ENCODE results near the gene RNPEP.

The RNPEP gene

GRCh38 chr1:202014915-202015661 lies 32.6 kb downstream of the RNPEP start:
- TF ChIP-seq CTCF (conservative IDR thresholded peaks at IDR 0.05; ENCODE audit: control insufficient read depth, insufficient read depth, low read depth, low read length), result no peak
- H3K4me3 ChIP-seq (ENCODE audit: control insufficient read depth, low read depth, low read length), result no peak overlapping the region
- DNase-seq (ENCODE audit: low read depth), result no peak

GRCh38 chr1:202015662-202015937 lies 33.2 kb downstream of the RNPEP start:
- TF ChIP-seq CTCF (conservative IDR thresholded peaks at IDR 0.05; ENCODE audit: control insufficient read depth, insufficient read depth, low read depth, low read length), result no peak
- no peak overlapping the region for H3K4me3 ChIP-seq (ENCODE audit: control insufficient read depth, low read depth, low read length)
- no peak for DNase-seq (ENCODE audit: low read depth)

- no peak overlapping the region for H3K4me3 ChIP-seq (ENCODE audit: control insufficient read depth, low read depth, low read length)
- no peak for DNase-seq (ENCODE audit: low read depth)
- TF ChIP-seq CTCF (conservative IDR thresholded peaks at IDR 0.05; ENCODE audit: control insufficient read depth, insufficient read depth, low read depth, low read length), result no peak
Measured at GRCh38 chr1:202016022-202016810, 33.8 kb downstream of the RNPEP start.

- no peak for DNase-seq (ENCODE audit: low read depth)
- TF ChIP-seq CTCF (conservative IDR thresholded peaks at IDR 0.05; ENCODE audit: control insufficient read depth, insufficient read depth, low read depth, low read length), result no peak
- no peak overlapping the region for H3K4me3 ChIP-seq (ENCODE audit: control insufficient read depth, low read depth, low read length)
Measured at GRCh38 chr1:202016811-202017748, 34.6 kb downstream of the RNPEP start.

GRCh38 chr1:202017749-202018467 lies 35.5 kb downstream of the RNPEP start:
- TF ChIP-seq CTCF (conservative IDR thresholded peaks at IDR 0.05; ENCODE audit: control insufficient read depth, insufficient read depth, low read depth, low read length), result no peak
- DNase-seq (ENCODE audit: low read depth), result no peak
- H3K4me3 ChIP-seq (ENCODE audit: control insufficient read depth, low read depth, low read length), result no peak overlapping the region
